Midbrain (tissue), 1 donor: ENCODE results near the gene ZKSCAN1.
A peak's percentile ranks its signal among the peaks of the same experiment; 100 is the strongest.

Experiments
- DNase-seq: peaks from one replicate; lab custom pipeline; 2025; lab: John Stamatoyannopoulos, UW

The ZKSCAN1 gene

GRCh38 chr7:100038326-100038725 is 22.9 kb downstream of the ZKSCAN1 start:
- no peak for DNase-seq

- no peak for DNase-seq
Observed at GRCh38 chr7:100040575-100040974, 25.2 kb downstream of the ZKSCAN1 start.

DNA sequence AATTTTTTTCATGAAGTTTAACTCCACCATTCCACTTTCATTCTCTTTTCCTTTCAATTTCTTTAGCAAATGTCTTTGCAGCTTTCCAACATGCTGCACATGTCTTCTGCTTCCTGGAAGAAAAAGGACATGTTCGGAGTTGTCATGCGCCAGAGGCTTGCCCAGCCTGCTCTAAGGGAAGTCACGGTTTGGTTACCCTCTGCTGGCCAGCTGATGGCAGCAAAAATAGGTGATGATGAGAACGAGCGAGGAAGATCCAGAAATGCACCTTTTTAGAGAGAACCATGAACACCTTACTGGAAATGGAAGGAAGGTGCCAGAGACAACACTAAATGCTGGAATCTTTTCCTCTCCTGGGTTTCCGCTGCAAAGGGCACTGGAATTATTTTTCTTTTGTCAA is 29.3 kb downstream of the ZKSCAN1 start:
- peak; percentile 13 for DNase-seq

DNA sequence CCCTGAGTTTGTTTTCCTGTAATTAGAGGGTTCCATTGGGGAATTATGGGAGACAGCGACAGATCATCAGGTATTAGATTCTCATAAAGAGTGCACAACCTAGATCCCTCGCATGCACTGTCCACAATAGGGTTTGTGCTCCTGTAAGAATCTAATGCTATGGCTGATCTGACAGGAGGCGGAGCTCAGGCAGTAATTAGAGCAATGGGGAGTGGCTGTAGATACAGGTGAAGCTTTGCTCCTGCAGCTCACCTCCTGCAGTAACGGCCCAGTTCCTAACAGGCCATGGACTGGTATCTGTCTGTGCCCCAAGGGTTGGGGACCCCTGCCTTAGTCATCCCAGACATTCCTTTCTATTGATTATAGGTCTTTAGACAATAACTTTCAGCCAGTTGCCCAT is 33.3 kb downstream of the ZKSCAN1 start:
- DNase-seq, result no peak

DNA sequence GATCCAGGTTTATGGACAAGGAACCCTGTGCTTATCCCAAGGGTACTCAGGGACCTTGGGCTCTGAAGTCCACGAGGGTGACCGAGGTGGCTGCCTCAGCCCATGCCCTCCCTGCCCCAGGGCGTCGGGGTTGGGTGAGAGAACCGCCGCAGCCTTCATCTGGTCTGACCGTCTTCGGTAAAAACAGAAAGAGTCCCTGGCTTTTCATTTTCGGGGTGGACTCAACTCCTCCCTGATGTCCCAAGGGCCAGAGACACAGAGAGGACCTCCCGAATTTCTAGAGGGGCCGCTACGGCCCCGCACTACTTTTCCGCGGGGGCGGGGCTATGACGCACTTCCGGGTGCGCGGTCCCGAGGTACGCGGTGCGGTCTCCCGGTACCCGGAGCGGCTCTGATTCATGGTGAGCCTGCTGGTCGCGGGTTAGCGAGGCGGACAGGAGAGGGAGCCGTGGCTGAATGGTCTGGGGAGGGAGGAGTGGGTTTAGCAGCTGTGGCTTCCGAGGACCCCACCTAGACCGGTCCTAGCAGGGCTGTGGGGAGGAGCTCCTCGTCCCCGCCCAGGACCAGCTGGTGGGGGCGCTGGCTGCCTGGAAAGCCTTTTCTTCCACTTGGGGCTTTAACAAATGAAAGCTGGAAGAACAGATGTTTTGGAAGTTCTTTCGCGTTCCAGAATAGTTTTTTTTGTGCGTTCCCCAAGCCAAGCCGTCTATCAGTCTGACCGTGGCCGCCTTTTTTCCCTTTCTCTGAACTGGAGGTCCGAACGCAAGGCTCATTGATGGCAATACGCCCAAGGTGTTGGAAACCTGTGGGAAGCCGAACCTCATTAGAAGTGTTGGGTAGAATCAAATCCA is 34.3 kb downstream of the ZKSCAN1 start, which contains the start of gene ZSCAN21:
TSS of gene ZSCAN21 (plus strand) at position 334 of the 851 bp plus-strand sequence. CDS start 7,233 bp downstream, outside the sequence.
- DNase-seq, result peak; percentile 87

DNA sequence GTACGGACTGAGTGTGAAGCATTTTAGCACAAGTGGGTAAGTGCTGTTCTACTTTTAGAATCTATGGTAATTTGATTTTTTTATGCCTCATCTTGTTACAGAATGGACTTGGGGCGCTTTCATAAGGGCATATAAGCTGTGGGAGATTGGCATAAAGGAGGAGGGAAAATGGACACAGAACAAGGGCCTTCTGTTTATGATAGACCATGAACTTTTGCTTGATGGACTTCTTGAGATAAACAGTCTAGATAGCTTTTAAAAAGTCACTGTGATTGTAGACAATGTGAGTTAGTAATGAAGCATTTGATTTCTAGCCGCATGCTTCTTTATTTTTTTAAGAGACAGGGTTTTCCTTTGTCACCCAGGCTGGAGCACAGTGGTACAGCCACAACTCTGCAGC is 36.2 kb downstream of the ZKSCAN1 start:
- no peak for DNase-seq

GRCh38 chr7:100053215-100053614 is 37.8 kb downstream of the ZKSCAN1 start:
- DNase-seq, result peak; percentile 88

DNA sequence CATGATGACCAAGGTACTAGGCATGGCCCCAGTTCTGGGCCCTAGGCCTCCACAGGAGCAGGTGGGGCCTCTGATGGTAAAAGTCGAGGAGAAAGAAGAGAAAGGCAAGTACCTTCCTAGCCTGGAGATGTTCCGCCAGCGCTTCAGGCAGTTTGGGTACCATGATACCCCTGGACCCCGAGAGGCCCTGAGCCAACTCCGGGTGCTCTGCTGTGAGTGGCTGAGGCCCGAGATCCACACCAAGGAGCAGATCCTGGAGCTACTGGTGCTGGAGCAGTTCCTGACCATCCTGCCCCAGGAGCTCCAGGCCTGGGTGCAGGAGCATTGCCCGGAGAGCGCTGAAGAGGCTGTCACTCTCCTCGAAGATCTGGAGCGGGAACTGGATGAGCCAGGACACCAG is 41.6 kb downstream of the ZKSCAN1 start:
- DNase-seq, result no peak

DNA sequence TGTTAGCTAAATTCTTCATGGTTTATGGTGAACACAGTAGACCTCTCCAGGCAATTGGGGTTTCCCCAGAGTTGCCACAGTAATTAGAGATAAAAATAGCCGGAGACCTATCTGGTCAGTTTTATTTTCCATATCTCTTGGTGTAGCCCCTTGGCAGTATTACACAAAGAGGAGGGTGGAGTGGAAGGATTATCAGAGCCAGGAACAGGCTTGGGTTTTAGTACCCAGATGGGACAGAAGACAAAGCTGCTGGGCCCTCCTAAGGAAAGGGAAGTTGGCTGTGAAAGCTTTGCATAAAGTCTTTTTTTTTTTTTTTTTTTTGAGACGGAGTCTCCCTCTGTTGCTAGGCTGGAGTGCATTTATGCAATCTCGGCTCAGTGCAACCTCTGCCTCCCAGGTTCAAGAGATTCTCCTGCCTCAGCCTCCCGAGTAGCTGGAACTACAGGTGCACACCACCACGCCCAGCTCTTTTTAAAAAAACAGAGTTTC is 43.9 kb downstream of the ZKSCAN1 start:
- no peak for DNase-seq

- no peak for DNase-seq
Observed at GRCh38 chr7:100061518-100062193, 46.3 kb downstream of the ZKSCAN1 start.

DNA sequence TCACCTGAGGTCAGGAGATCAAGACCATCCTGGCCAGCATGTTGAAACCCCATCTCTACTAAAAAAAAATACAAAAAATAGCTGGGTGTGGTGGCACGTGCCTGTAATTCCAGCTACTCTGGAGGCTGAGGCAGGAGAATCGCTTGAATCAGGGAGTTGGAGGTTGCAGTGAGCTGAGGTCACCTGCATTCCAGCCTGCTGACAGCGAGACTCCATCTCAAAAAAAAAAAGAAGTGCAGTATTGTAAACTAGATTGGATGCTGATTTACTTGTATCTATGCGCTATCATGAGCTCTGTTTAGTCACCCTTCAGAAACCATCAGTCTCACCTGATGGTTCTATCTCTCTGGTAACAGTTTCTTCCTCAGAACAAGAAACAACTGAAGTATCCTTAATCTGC is 48.0 kb downstream of the ZKSCAN1 start:
- DNase-seq, result no peak

GRCh38 chr7:100064162-100064561 is 48.8 kb downstream of the ZKSCAN1 start:
- no peak for DNase-seq

DNA sequence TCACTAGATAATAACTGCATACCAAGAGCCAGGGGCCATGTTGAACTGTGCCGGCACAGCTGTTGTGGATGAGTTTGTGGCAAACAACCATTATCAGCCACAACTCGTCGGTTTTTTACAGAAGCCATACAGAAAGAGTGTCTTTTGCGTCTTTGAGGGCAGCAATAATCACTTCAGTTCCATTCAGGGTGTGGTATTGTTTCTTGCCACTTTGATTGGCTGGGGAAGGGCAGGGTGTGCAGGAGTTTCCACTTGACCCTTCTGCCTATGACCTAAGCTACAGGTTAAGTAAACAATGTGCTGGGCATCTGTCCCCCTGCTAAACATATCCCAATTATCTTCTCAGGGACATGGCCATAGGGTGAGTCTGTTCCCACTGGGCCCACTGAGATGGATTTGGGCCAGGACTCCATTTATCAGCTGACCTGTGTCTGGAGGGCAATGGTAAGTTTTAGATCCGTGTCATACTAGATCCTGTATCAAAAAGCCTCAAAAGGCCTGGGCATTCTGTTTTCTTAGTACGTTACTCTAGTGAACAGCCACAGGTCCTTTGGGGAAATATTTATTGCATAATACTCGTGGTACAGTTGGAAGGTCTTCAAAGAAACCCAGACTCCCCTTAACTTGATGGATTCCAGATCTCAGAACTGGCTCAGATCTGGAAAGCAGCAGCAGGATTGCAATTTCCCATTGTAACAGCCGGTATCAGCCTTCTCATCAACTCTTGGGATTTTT is 50.2 kb downstream of the ZKSCAN1 start:
- DNase-seq, result no peak

- DNase-seq, result peak; percentile 8
Observed at GRCh38 chr7:100066953-100067352, 51.6 kb downstream of the ZKSCAN1 start.

DNA sequence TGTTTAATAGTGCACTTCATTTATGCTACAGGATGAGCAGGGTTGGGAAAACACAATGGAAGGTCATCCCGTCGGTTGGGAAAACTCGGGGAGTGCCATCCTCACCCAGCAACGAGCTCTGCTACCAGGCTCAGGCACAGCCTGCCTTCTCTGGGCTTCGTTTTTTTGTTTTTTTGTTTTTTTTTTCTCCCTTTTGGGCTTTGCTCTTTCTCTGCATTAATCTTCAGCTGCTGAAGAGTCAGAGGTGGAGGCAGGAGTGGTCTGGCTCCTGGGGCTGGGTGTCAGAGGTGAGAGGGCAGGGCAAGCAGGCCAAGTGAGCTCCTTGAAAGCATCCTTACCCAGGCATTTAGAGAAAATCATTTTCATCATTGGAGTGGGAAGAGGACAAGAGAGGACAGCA is 54.6 kb downstream of the ZKSCAN1 start:
- no peak for DNase-seq

GRCh38 chr7:100071018-100071723 is 55.8 kb downstream of the ZKSCAN1 start:
- DNase-seq, result no peak

GRCh38 chr7:100072462-100072861 is 57.1 kb downstream of the ZKSCAN1 start:
- no peak for DNase-seq

DNA sequence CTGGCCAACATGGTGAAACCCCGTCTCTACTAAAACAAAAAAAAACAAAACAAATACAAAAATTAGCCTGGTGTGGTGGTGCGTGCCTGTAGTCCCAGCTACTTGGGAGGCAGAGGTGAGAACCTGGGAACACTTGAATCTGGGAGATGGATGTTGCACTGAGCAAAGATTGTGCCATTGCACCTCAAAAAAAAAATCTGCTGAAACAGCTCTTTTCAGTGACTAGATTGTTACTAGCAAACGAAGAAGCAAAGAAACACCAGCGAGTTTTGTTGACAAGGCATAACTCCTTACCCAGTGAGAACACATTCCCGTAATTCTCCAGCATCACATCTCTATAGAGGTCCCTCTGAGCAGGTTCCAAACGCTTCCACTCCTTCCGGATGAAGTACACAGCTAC is 59.4 kb downstream of the ZKSCAN1 start:
- no peak for DNase-seq

DNA sequence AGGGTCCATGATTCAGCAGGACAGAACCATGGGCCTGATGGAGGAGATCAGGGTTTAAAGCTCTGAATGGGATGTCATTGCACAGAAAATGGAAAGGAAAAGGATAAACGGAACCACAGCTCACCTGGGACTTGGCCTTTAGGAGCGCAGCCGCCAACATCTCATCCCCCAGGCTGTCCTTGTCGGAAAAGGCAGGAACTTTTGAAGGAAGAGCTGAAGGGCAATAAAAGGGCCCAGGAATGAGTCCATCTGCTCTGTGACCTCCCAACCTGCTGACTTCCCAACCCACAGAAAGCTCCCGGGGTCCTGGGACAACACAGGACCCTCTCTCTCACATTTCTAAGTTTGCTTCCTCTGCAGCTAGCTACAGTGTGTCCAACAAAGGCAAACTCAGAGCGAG is 60.0 kb downstream of the ZKSCAN1 start:
- no peak for DNase-seq

- DNase-seq, result no peak
Observed at GRCh38 chr7:100077205-100077604, 61.8 kb downstream of the ZKSCAN1 start.

- DNase-seq, result peak; percentile 80
Observed at GRCh38 chr7:100079024-100079560, 63.7 kb downstream of the ZKSCAN1 start.
